H9 (cell line): ENCODE data around the gene FHOD1. TPM values are rescaled to one million over a fixed set of nuclear protein-coding genes. Genes with fewer than 3 reads are reported as not detected.
A peak's percentile ranks its signal among the peaks of the same experiment; 100 is the strongest.

Experiments
- DNase-seq: peaks from one replicate; pipeline ENCODE4 v3.0.0-alpha.2; 2017
- H2AFZ ChIP-seq: one replicate; pipeline ENCODE4 v1.6.1; 2013; ENCODE audit warnings: mild to moderate bottlenecking, low read length, control low read depth, moderate library complexity
- H2AK5ac ChIP-seq: 2 replicates; pipeline ENCODE4 v1.6.1; 2013; ENCODE audit warnings: low read length, control low read depth, mixed read lengths; ENCODE audit not compliant: insufficient read length
- H2BK120ac ChIP-seq: one replicate; pipeline ENCODE4 v1.6.1; 2013; ENCODE audit warnings: low read depth, mild to moderate bottlenecking, low read length, control low read depth, inconsistent platforms; ENCODE audit not compliant: poor library complexity, severe bottlenecking
- H2BK12ac ChIP-seq: 2 replicates; pipeline ENCODE4 v1.6.1; 2013; ENCODE audit warnings: low read length, control low read depth, mixed read lengths, low read depth; ENCODE audit not compliant: insufficient read length
- H2BK15ac ChIP-seq: 2 replicates; pipeline ENCODE4 v1.6.1; 2013; ENCODE audit warnings: low read depth, low read length, control low read depth
- H2BK20ac ChIP-seq: one replicate; pipeline ENCODE4 v1.6.1; 2013; ENCODE audit warnings: low read depth, mild to moderate bottlenecking, low read length, control low read depth, inconsistent platforms; ENCODE audit not compliant: poor library complexity, severe bottlenecking
- H2BK5ac ChIP-seq: 2 replicates; pipeline ENCODE4 v1.6.1; 2013; ENCODE audit warnings: low read length, control low read depth, mixed read lengths; ENCODE audit not compliant: insufficient read length
- H3K14ac ChIP-seq: 2 replicates; pipeline ENCODE4 v1.6.1; 2013; ENCODE audit warnings: low read length, control low read depth; ENCODE audit not compliant: insufficient read depth
- H3K18ac ChIP-seq: 2 replicates; pipeline ENCODE4 v1.6.1; 2013; ENCODE audit warnings: low read depth, mild to moderate bottlenecking, mixed read lengths, low read length, control low read depth; ENCODE audit not compliant: insufficient read length
- H3K23ac ChIP-seq: 2 replicates; pipeline ENCODE4 v1.6.1; 2013; ENCODE audit warnings: low read length, control low read depth, mixed read lengths, low read depth; ENCODE audit not compliant: insufficient read length
- H3K23me2 ChIP-seq: 2 replicates; pipeline ENCODE4 v1.6.1; 2013; ENCODE audit warnings: low read depth, mild to moderate bottlenecking, mixed read lengths, low read length, control low read depth; ENCODE audit not compliant: insufficient read length, poor library complexity, severe bottlenecking
- H3K27ac ChIP-seq: 2 replicates; pipeline ENCODE4 v1.5.1; 2013; ENCODE audit warnings: low read length, control low read depth, mixed read lengths, low read depth; ENCODE audit not compliant: insufficient read length
- H3K27me3 ChIP-seq: 2 replicates; pipeline ENCODE4 v1.6.1; 2013; ENCODE audit warnings: low read length, control low read depth, inconsistent platforms; ENCODE audit not compliant: insufficient read depth
- H3K4ac ChIP-seq: 2 replicates; pipeline ENCODE4 v1.6.1; 2013; ENCODE audit warnings: low read depth, mild to moderate bottlenecking, control low read depth, inconsistent platforms, low read length, moderate library complexity
- H3K4me1 ChIP-seq: 2 replicates; pipeline ENCODE4 v1.6.1; 2013; ENCODE audit warnings: low read length, control low read depth, inconsistent platforms; ENCODE audit not compliant: insufficient read depth
- H3K4me2 ChIP-seq: 2 replicates; pipeline ENCODE4 v1.6.1; 2013; ENCODE audit warnings: low read length, control low read depth, mixed read lengths; ENCODE audit not compliant: insufficient read length, insufficient read depth
- H3K56ac ChIP-seq: 2 replicates; pipeline ENCODE4 v1.6.1; 2013; ENCODE audit warnings: low read depth, mild to moderate bottlenecking, mixed read lengths, low read length, control low read depth; ENCODE audit not compliant: insufficient read length
- H3K79me1 ChIP-seq: 2 replicates; pipeline ENCODE4 v1.6.1; 2013; ENCODE audit warnings: low read depth, mild to moderate bottlenecking, moderate library complexity, low read length, control low read depth, inconsistent platforms; ENCODE audit not compliant: insufficient read depth, poor library complexity, severe bottlenecking
- H3K79me2 ChIP-seq: 2 replicates; pipeline ENCODE4 v1.6.1; 2013; ENCODE audit warnings: low read length, control low read depth, inconsistent platforms; ENCODE audit not compliant: insufficient read depth
- H3K9ac ChIP-seq: 2 replicates; pipeline ENCODE4 v1.6.1; 2013; ENCODE audit warnings: low read length, control low read depth, mixed read lengths; ENCODE audit not compliant: insufficient read length; ENCODE audit errors: extremely low read depth
- H3K9me3 ChIP-seq: one replicate; pipeline ENCODE4 v1.6.1; 2013; ENCODE audit warnings: low read depth, low read length, inconsistent platforms; ENCODE audit not compliant: control insufficient read depth
- H3T11ph ChIP-seq: one replicate; pipeline ENCODE4 v1.6.1; 2013; ENCODE audit warnings: mild to moderate bottlenecking, low read length, control low read depth, inconsistent platforms
- H4K20me1 ChIP-seq: one replicate; pipeline ENCODE4 v1.6.1; 2013; ENCODE audit not compliant: control insufficient read depth, insufficient read length, insufficient read depth
- H4K5ac ChIP-seq: 2 replicates; pipeline ENCODE4 v1.6.1; 2013; ENCODE audit warnings: low read depth, mild to moderate bottlenecking, mixed read lengths, low read length, control low read depth; ENCODE audit not compliant: insufficient read length
- H4K8ac ChIP-seq: replicated peaks from 2 replicates; pipeline ENCODE4 v1.6.1; 2013; ENCODE audit warnings: low read length, control low read depth, mixed read lengths, low read depth; ENCODE audit not compliant: insufficient read length
- H4K91ac ChIP-seq: 2 replicates; pipeline ENCODE4 v1.6.1; 2013; ENCODE audit warnings: low read depth, mild to moderate bottlenecking, moderate library complexity, mixed read lengths, low read length, control low read depth; ENCODE audit not compliant: insufficient read length
- H3K27ac Mint-ChIP-seq, 3 experiments: 2 replicates in 2 of 3; 3 replicates in 1 of 3; pipeline ENCODE4 v1.8.0; 2020 to 2021; ENCODE audit warnings: mixed read lengths in 3 of 3, mild to moderate bottlenecking in 1 of 3, moderate library complexity in 1 of 3
- H3K27me3 Mint-ChIP-seq: 2 replicates; pipeline ENCODE4 v1.8.0; 2021; ENCODE audit warnings: low read depth, mild to moderate bottlenecking, moderate library complexity, mixed read lengths
- H3K36me3 Mint-ChIP-seq, 3 experiments: 2 replicates in 2 of 3; 3 replicates in 1 of 3; pipeline ENCODE4 v1.8.0; 2020 to 2021; ENCODE audit warnings: low read depth in 3 of 3, mixed read lengths in 3 of 3; ENCODE audit not compliant: insufficient read depth in 1 of 3
- H3K4me1 Mint-ChIP-seq, 2 experiments: 2 replicates each; pipeline ENCODE4 v1.8.0; 2020; ENCODE audit warnings: mixed read lengths in 2 of 2
- H3K4me3 Mint-ChIP-seq, 2 experiments: 2 replicates in 1 of 2; 3 replicates in 1 of 2; pipeline ENCODE4 v1.8.0; 2020 to 2021; ENCODE audit warnings: mild to moderate bottlenecking in 2 of 2, mixed read lengths in 2 of 2, moderate library complexity in 1 of 2
- H3K9me3 Mint-ChIP-seq, 2 experiments: 2 replicates in 1 of 2; 3 replicates in 1 of 2; pipeline ENCODE4 v1.8.0; 2020; ENCODE audit warnings: mild to moderate bottlenecking in 2 of 2, mixed read lengths in 2 of 2, moderate library complexity in 1 of 2
- CTCF ChIP-seq: fragments of 200-600 bp; sonication (generic); conservative IDR thresholded peaks from 3 replicates; pipeline ENCODE4 v1.8.0; 2021; ENCODE audit warnings: antibody characterized with exemption, mild to moderate bottlenecking
- WGBS: extraction: QIAGEN DNeasy Blood & Tissue Kit; methylation state at CpG from one replicate; pipeline ENCODE4 v1.1.7; 2013; ENCODE audit warnings: missing lambda C conversion rate, low lambda C conversion rate, mixed read lengths; ENCODE audit not compliant: insufficient read length; ENCODE audit errors: extremely low coverage; 5-methylcytosine and 5-hydroxymethylcytosine counted together
- total RNA-seq: library from RNA; stranded (reverse); gene quantifications from 2 replicates; pipeline ENCODE4 v1.2.1, GENCODE V29; 2021

FHOD1 gene
- total RNA-seq, 1 experiment from 2014 or later: 67.0 TPM

- Mint-ChIP-seq H3K4me3 (peak overlapping the region in 1 of 2 experiments; percentile 48; a peak in 1 of 5 replicates), H3K36me3 (peaks cover 24 to 61% (median 39%) of the 10 kb centered on the region in 3 experiments), H3K4me1 (peaks cover 13 to 20% of the 10 kb centered on the region in 2 experiments), H3K27ac (peak overlapping the region in 2 of 3 experiments; percentile 20 to 32; a peak in 2 of 7 replicates), H3K27me3 (no peaks in the 10 kb centered on the region), H3K9me3 (no peaks in the 10 kb centered on the region)
- no peak for DNase-seq
- Histone ChIP-seq H3K4ac (no peak overlapping the region), H2BK20ac (no peak overlapping the region), H2AFZ (no peak overlapping the region), H3K14ac (no peak overlapping the region), H3K23me2 (no peaks in the 10 kb centered on the region), H2BK120ac (no peak overlapping the region), H4K8ac (no peak overlapping the region), H3K27me3 (no peaks in the 10 kb centered on the region), H2AK5ac (no peak overlapping the region), H4K20me1 (peaks cover 3% of the 10 kb centered on the region), H3K79me2 (no peaks in the 10 kb centered on the region), H3T11ph (no peak overlapping the region), H3K23ac (no peak overlapping the region), H2BK5ac (no peak overlapping the region), H3K9me3 (no peaks in the 10 kb centered on the region), H3K27ac (no peak overlapping the region), H3K4me2 (no peak overlapping the region), H3K4me1 (peaks cover 11% of the 10 kb centered on the region; the same call in 1 of the 2 replicates), H3K56ac (no peak overlapping the region), H3K79me1 (peaks cover 4% of the 10 kb centered on the region), H2BK12ac (no peak overlapping the region), H4K5ac (no peak overlapping the region), H3K9ac (no peak overlapping the region), H3K18ac (no peak overlapping the region), H2BK15ac (no peak overlapping the region), H4K91ac (no peak overlapping the region)
- TF ChIP-seq CTCF: no peak
- no CpG with 5 or more reads among the region's 16 CpGs for WGBS
Measured at GRCh38 chr16:67237396-67238277, 9.6 kb downstream of the FHOD1 start.
